Fibroblast of upper back skin (primary cell): ENCODE measurements around the gene BDH1.
"Not testable (repeated sequence)": the region's sequence is repeated elsewhere in the genome, so short reads cannot be mapped to it uniquely, and the experiment has no call there.

ENCODE experiments used
- DNase-seq: peaks from one replicate; pipeline ENCODE4 v3.0.0-alpha.2; 2013

BDH1 gene

GRCh38 chr3:197577366-197578074 lies 21.8 kb upstream of the BDH1 start:
- DNase-seq, result no peak

DNA sequence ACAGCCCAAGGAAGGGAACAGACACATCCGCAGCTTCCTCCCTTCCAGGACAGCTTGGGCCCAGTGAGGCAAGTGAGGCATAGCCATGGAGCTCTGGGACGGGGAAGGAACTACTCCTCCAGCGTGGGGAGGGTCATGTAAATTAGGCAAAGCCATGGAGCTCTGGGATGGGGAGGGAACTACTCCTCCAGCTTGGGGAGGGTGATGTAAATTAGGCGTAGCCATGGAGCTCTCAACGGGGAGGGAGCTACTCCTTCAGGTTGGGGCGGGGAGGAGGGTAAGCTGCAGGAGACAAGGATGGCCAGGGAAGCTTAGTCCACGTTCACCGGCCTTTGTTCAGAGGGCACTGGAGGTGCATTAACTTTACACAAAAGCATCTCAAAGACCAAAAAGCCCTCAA lies 21.1 kb upstream of the BDH1 start:
- DNase-seq, result no peak

DNA sequence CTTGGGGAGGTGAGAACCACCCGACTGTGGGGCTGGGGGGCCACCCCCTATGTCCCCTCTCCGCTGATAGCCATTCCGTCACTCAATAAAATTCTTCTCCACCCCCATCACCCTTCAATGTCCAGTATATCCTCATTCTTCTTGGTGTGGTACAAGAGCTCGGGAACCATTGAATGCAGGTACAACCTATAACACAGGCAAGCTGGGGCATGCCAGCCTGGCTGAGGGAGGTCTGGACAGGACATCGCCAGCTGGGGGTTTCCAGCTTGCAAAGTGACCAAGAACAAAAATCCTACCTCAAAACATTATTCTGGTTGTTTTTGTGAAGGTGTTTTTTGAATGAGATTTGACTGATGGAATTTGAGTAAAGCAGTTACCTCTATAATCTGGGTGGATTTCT lies 19.6 kb upstream of the BDH1 start:
- DNase-seq, result no peak

DNA sequence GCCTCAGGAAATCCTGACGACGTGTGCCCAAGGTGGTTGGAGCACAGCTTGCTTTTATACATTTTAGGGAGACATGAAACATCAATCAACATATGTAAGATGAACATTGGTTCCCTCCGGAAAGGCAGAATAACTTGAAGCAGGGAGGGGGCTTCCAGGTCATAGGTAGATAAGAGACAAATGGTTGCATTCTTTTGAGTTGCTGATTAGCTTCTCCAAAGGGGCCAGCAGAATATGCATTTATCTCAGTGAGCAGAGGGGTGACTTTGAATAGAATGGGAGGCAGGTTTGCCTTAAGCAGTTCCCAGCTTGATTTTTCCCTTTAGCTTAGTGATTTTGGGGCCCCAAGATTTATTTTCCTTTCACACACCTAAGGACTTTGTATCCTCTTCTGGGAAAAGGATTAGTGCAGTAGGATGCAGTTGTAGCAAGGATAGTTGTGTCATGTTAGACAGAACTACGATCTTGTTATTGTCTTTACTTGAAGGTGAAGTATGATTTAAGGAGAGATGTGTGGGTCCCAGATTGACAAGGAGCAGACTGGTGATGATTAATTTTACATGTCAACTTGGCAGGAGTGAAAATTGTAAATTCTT lies 18.7 kb upstream of the BDH1 start:
- DNase-seq, result not testable (repeated sequence)

DNA sequence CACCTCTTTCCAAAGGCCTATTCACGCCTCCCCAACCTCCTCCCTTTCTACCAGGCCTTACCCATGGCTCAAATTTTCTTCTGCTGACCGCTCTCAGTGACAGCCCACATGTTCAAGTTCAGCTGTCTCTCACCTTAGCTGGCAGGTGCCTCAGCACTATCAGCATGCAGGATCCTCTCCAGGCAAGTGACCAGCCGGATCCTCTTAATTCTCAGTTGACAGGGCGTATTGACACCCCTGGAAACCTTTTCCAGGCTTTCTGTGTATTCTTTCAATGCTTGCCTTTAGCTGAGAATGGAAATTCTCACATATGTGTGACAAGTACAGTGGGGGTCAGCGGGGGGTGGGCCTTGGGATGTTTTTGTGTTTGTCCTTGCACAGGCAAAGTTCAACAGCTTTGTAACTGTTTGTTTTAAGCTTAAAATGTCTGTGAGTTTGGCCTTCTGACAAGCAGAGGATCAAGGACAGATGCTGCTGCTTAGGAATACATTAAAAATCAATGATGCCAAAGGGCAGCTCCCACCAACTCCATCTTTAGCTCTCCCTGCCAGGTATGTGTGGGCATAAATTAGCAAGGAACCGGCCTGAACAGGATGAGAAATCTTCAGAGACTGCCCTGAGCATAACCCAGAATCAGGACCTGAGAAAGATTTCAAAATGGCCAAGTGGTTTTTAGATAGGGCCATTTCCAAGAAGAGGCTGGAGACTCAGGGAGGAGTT lies 17.4 kb upstream of the BDH1 start:
- DNase-seq, result no peak

DNA sequence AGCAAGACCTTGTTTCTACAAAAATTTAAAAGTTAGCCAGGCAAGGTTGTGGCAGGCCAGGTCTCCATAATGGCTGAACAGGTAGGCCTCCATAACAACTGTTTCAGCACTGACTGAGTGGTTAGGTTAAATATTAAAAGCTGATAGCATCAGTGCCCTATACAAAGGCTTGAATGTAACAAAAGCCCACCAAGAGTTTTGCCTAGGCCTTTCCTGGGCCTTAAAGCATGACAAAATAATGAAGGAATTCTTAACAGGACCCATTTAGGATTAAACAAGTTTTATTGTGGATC lies 16.1 kb upstream of the BDH1 start:
- DNase-seq, result not testable (repeated sequence)

- DNase-seq, result not testable (repeated sequence)
Measured at GRCh38 chr3:197571074-197571879, 15.5 kb upstream of the BDH1 start.

DNA sequence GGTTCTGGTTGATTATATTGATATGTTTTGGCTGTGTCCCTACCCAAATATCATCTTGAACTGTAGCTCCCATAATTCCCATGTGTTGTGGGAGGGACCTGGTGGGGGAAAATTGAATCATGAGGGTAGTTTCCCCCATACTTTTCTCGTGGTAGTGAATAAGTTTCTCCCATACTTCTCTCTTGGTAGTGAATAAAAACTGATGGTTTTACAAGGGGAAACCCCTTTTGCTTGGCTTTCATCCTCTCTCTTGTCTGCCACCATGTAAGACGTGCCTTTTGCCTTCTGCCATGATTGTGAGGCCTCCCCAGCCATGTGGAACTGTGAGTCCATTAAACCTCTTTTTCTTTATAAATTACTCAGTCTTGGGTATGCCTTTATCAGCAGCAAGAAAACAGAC lies 13.7 kb upstream of the BDH1 start:
- DNase-seq, result not testable (repeated sequence)

- DNase-seq, result no peak
Measured at GRCh38 chr3:197567904-197568681, 12.3 kb upstream of the BDH1 start.

GRCh38 chr3:197566155-197566554 lies 10.4 kb upstream of the BDH1 start:
- not testable (repeated sequence) for DNase-seq

GRCh38 chr3:197564097-197564843 lies 8.5 kb upstream of the BDH1 start:
- no peak for DNase-seq

DNA sequence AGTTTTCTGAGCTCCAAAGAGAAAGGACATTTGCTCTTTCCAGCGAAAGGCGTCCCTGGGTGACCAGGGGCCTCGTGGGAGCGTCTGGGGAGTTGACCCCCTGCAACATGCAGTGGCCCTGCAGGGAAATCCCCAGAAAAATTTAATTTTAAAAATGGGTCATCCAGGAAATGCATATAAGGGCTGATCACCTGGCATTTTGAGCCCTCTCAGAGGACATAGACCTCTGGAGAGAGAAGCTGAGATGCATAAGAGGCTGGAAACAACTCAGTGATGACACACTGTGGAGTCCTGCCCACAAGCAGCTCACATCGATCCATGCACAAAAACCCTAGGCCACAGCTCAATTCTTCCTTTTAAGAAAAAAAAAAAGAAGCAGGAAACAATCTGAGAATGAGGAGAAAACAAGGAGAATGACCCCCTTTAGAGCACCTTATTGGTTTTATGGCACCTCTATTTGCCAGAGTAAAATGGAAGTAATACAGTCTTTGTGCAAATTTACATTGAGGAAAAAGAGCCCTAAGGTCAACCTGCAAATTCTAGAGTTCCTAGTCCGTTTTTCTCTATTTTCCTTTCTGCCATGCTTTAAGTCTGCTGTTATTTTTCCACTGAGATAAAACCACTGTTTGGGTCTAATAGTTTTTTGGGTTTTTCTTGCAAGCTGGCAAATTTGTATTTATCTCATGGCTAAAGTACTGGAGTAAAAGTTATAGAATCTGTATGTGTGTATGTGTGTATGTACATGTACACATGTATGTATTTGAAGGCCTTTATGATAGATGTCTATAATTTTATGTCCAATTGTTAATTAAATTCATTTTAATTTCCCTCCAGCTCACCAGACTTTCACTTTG lies 6.9 kb upstream of the BDH1 start:
- DNase-seq, result no peak

- no peak for DNase-seq
Measured at GRCh38 chr3:197561926-197562325, 6.2 kb upstream of the BDH1 start.

DNA sequence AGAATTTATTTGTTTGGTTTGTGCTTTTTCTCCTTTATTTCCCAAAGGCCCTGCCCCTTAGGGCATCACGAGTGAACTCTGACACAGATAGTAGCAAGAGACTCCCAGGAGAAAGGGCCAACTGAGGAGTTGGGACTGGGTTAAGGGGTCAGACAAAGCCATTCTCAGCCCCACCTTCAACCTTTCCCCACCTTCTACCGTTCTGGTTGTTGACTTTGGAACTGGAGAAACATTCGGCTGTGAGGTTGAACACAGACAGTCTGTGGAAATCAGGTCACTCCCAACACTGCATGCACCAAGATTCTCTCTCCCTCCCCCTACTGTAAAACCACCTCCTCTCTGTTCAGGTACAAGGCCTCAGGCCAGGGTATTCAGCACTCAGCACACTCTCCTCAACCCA lies 3.9 kb upstream of the BDH1 start:
- no peak for DNase-seq

GRCh38 chr3:197554562-197555280 lies 1.0 kb downstream of the BDH1 start:
- DNase-seq, result peak; percentile 97

DNA sequence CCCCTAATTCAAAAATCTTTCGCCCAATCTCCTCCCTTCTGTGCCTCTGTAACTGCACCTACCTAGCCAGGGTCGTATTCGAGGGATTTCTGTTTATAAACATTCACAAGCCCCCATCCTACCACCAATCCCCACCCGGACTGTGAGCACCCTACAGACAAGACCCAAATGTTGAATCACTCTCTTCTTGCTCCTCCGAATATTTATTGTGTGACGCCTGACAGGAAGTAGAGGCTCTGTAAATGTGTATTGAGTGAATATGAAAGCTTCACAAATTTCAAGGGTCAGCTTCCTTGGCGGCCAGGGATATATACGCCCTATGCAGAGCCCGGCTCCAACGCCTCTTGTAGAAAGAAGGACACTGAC lies 1.6 kb downstream of the BDH1 start:
- no peak for DNase-seq

DNA sequence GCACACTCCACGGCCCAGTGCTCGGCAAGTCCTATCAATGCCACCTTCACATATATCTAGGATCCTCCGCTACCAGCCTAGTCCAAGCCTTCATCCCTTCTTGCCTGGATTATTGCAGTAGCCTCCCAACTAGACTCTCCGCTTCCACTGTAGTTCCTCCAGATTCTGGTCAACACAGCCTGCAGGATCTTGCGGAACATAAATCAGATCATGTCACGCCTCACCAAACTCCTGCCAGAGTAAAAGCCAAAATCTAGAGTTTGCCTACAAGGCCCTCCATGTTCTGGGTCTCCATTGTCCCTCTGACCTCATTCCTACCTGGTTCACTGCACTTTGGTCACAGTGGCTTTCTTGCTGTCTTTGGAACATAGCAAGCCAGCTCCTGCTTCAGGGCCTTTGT lies 3.6 kb downstream of the BDH1 start:
- DNase-seq, result no peak

DNA sequence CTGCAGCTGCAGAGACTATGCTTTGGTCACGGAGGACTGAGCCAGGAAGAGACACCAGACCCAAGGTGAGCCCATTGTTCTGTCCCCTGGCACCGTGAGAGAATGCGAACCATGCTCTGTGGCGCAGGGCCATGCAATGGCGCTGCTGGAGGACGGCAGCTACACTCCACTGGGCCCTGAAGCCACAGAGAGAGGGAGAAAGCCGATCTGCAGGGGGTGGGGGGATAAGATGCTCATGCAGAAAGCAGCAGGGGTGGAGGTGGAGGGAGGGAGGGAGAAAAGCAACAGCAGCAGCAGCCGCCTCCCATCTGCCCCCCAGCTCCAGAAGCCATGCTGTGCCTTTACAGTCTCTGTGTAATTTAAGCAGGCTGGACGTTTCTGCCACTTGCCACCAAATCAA lies 5.3 kb downstream of the BDH1 start:
- DNase-seq, result no peak

DNA sequence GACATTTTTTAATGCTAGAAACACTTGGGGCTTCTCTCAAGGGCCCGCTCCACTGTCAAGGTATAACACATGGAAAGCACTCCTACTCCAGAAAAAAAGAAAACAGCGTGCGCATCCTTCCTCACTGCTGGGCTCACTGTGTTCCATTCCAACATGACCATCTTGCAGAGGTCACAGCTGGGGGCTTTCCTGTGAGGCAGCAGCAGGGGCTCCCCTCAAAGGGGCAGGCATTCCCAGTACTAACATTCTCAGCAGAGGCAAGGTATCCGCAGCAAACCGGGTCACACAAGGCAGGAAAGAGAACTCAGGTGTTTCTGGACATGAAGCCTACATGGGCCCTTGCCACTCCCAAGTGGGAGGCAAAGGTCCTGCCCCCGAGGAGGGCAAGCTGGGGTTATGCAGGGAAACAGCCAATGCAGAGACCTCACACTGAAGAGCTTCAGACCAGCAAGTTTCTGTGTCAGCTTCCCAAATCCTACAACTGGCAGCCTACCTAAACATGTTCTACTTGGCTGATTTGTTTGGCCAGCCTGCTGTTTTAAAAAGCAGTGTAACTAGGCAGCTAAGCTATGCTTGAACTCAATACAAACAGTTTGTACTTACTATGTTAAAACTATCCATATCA lies 6.4 kb downstream of the BDH1 start:
- DNase-seq, result no peak
